ENCODE data around the gene GZF1.

Gene GZF1

GRCh38 chr20:23403751-23404150, 41.8 kb downstream of the GZF1 start:
- Histone ChIP-seq H3K9ac (ENCODE audit: low read depth in 1 of 2, low read length in 2 of 2) (no peak overlapping the region), H3K9me3 (ENCODE audit: control insufficient read depth in 1 of 2, low read length in 2 of 2) (no peaks in the 10 kb centered on the region), H3K27me3 (ENCODE audit: control insufficient read depth in 1 of 2, insufficient read depth in 2 of 2, low read length in 2 of 2) (no peaks in the 10 kb centered on the region), H3K4me1 (ENCODE audit: control insufficient read depth in 1 of 2, insufficient read depth in 2 of 2, low read length in 2 of 2) (no peaks in the 10 kb centered on the region), H3K4me3 (ENCODE audit: low read depth in 1 of 2, low read length in 2 of 2) (no peak overlapping the region), H3K27ac (ENCODE audit: low read depth, low read length) (no peak overlapping the region), H3K36me3 (ENCODE audit: control insufficient read depth in 1 of 2, insufficient read depth in 2 of 2, low read length in 2 of 2) (peaks cover 0 to 9% of the 10 kb centered on the region in 2 donors)

GRCh38 chr20:23404196-23404595, 42.2 kb downstream of the GZF1 start:
- Histone ChIP-seq H3K9ac (ENCODE audit: low read depth in 1 of 2, low read length in 2 of 2) (no peak overlapping the region), H3K27ac (ENCODE audit: low read depth, low read length) (no peak overlapping the region), H3K4me3 (ENCODE audit: low read depth in 1 of 2, low read length in 2 of 2) (no peak overlapping the region), H3K9me3 (ENCODE audit: control insufficient read depth in 1 of 2, low read length in 2 of 2) (no peaks in the 10 kb centered on the region), H3K36me3 (ENCODE audit: control insufficient read depth in 1 of 2, insufficient read depth in 2 of 2, low read length in 2 of 2) (peaks cover 0 to 9% of the 10 kb centered on the region in 2 donors), H3K4me1 (ENCODE audit: control insufficient read depth in 1 of 2, insufficient read depth in 2 of 2, low read length in 2 of 2) (no peaks in the 10 kb centered on the region), H3K27me3 (ENCODE audit: control insufficient read depth in 1 of 2, insufficient read depth in 2 of 2, low read length in 2 of 2) (no peaks in the 10 kb centered on the region)

GRCh38 chr20:23406880-23407279, 44.9 kb downstream of the GZF1 start:
- Histone ChIP-seq H3K36me3 (ENCODE audit: control insufficient read depth in 1 of 2, insufficient read depth in 2 of 2, low read length in 2 of 2) (peaks cover 0 to 9% of the 10 kb centered on the region in 2 donors), H3K9me3 (ENCODE audit: control insufficient read depth in 1 of 2, low read length in 2 of 2) (no peaks in the 10 kb centered on the region), H3K4me3 (ENCODE audit: low read depth in 1 of 2, low read length in 2 of 2) (no peak overlapping the region), H3K27ac (ENCODE audit: low read depth, low read length) (no peak overlapping the region), H3K4me1 (ENCODE audit: control insufficient read depth in 1 of 2, insufficient read depth in 2 of 2, low read length in 2 of 2) (no peaks in the 10 kb centered on the region), H3K9ac (ENCODE audit: low read depth in 1 of 2, low read length in 2 of 2) (no peak overlapping the region), H3K27me3 (ENCODE audit: control insufficient read depth in 1 of 2, insufficient read depth in 2 of 2, low read length in 2 of 2) (no peaks in the 10 kb centered on the region)

GRCh38 chr20:23407781-23408464, 45.9 kb downstream of the GZF1 start:
- Histone ChIP-seq H3K36me3 (ENCODE audit: control insufficient read depth in 1 of 2, insufficient read depth in 2 of 2, low read length in 2 of 2) (no peaks in the 10 kb centered on the region), H3K9ac (ENCODE audit: low read depth in 1 of 2, low read length in 2 of 2) (no peak overlapping the region), H3K9me3 (ENCODE audit: control insufficient read depth in 1 of 2, low read length in 2 of 2) (no peaks in the 10 kb centered on the region), H3K4me1 (ENCODE audit: control insufficient read depth in 1 of 2, insufficient read depth in 2 of 2, low read length in 2 of 2) (no peaks in the 10 kb centered on the region), H3K4me3 (ENCODE audit: low read depth in 1 of 2, low read length in 2 of 2) (no peak overlapping the region), H3K27me3 (ENCODE audit: control insufficient read depth in 1 of 2, insufficient read depth in 2 of 2, low read length in 2 of 2) (no peaks in the 10 kb centered on the region), H3K27ac (ENCODE audit: low read depth, low read length) (no peak overlapping the region)

- Histone ChIP-seq H3K4me3 (ENCODE audit: low read depth in 1 of 2, low read length in 2 of 2) (no peak overlapping the region), H3K9me3 (ENCODE audit: control insufficient read depth in 1 of 2, low read length in 2 of 2) (no peaks in the 10 kb centered on the region), H3K4me1 (ENCODE audit: control insufficient read depth in 1 of 2, insufficient read depth in 2 of 2, low read length in 2 of 2) (no peaks in the 10 kb centered on the region), H3K9ac (ENCODE audit: low read depth in 1 of 2, low read length in 2 of 2) (no peak overlapping the region), H3K36me3 (ENCODE audit: control insufficient read depth in 1 of 2, insufficient read depth in 2 of 2, low read length in 2 of 2) (no peaks in the 10 kb centered on the region), H3K27ac (ENCODE audit: low read depth, low read length) (no peak overlapping the region), H3K27me3 (ENCODE audit: control insufficient read depth in 1 of 2, insufficient read depth in 2 of 2, low read length in 2 of 2) (no peaks in the 10 kb centered on the region)
Measured at GRCh38 chr20:23408957-23409356, 47.0 kb downstream of the GZF1 start.

- Histone ChIP-seq H3K4me3 (ENCODE audit: low read depth in 1 of 2, low read length in 2 of 2) (no peak overlapping the region), H3K27ac (ENCODE audit: low read depth, low read length) (no peak overlapping the region), H3K27me3 (ENCODE audit: control insufficient read depth in 1 of 2, insufficient read depth in 2 of 2, low read length in 2 of 2) (no peaks in the 10 kb centered on the region), H3K4me1 (ENCODE audit: control insufficient read depth in 1 of 2, insufficient read depth in 2 of 2, low read length in 2 of 2) (no peaks in the 10 kb centered on the region), H3K36me3 (ENCODE audit: control insufficient read depth in 1 of 2, insufficient read depth in 2 of 2, low read length in 2 of 2) (no peaks in the 10 kb centered on the region), H3K9ac (ENCODE audit: low read depth in 1 of 2, low read length in 2 of 2) (no peak overlapping the region), H3K9me3 (ENCODE audit: control insufficient read depth in 1 of 2, low read length in 2 of 2) (no peaks in the 10 kb centered on the region)
Measured at GRCh38 chr20:23409800-23410199, 47.8 kb downstream of the GZF1 start.

- no peaks in the 10 kb centered on the region for H3K27me3 ChIP-seq (ENCODE audit: control insufficient read depth in 1 of 2, insufficient read depth in 2 of 2, low read length in 2 of 2)
- H3K36me3 ChIP-seq (ENCODE audit: control insufficient read depth in 1 of 2, insufficient read depth in 2 of 2, low read length in 2 of 2), result no peaks in the 10 kb centered on the region
- H3K9ac ChIP-seq (ENCODE audit: low read depth in 1 of 2, low read length in 2 of 2), result no peak overlapping the region
- no peaks in the 10 kb centered on the region for H3K9me3 ChIP-seq (ENCODE audit: control insufficient read depth in 1 of 2, low read length in 2 of 2)
- H3K4me3 ChIP-seq (ENCODE audit: low read depth in 1 of 2, low read length in 2 of 2), result no peak overlapping the region
- no peak overlapping the region for H3K27ac ChIP-seq (ENCODE audit: low read depth, low read length)
- H3K4me1 ChIP-seq (ENCODE audit: control insufficient read depth in 1 of 2, insufficient read depth in 2 of 2, low read length in 2 of 2), result no peaks in the 10 kb centered on the region
Measured at GRCh38 chr20:23410916-23411695, 49.1 kb downstream of the GZF1 start.

GRCh38 chr20:23412026-23412425, 50.0 kb downstream of the GZF1 start:
- Histone ChIP-seq H3K27me3 (ENCODE audit: control insufficient read depth in 1 of 2, insufficient read depth in 2 of 2, low read length in 2 of 2) (no peaks in the 10 kb centered on the region), H3K4me3 (ENCODE audit: low read depth in 1 of 2, low read length in 2 of 2) (no peak overlapping the region), H3K4me1 (ENCODE audit: control insufficient read depth in 1 of 2, insufficient read depth in 2 of 2, low read length in 2 of 2) (no peaks in the 10 kb centered on the region), H3K9me3 (ENCODE audit: control insufficient read depth in 1 of 2, low read length in 2 of 2) (no peaks in the 10 kb centered on the region), H3K36me3 (ENCODE audit: control insufficient read depth in 1 of 2, insufficient read depth in 2 of 2, low read length in 2 of 2) (no peaks in the 10 kb centered on the region), H3K27ac (ENCODE audit: low read depth, low read length) (no peak overlapping the region), H3K9ac (ENCODE audit: low read depth in 1 of 2, low read length in 2 of 2) (no peak overlapping the region)

GRCh38 chr20:23413862-23414422, 52.0 kb downstream of the GZF1 start:
- Histone ChIP-seq H3K9me3 (ENCODE audit: control insufficient read depth in 1 of 2, low read length in 2 of 2) (no peaks in the 10 kb centered on the region), H3K27ac (ENCODE audit: low read depth, low read length) (no peak overlapping the region), H3K9ac (ENCODE audit: low read depth in 1 of 2, low read length in 2 of 2) (no peak overlapping the region), H3K36me3 (ENCODE audit: control insufficient read depth in 1 of 2, insufficient read depth in 2 of 2, low read length in 2 of 2) (no peaks in the 10 kb centered on the region), H3K27me3 (ENCODE audit: control insufficient read depth in 1 of 2, insufficient read depth in 2 of 2, low read length in 2 of 2) (no peaks in the 10 kb centered on the region), H3K4me1 (ENCODE audit: control insufficient read depth in 1 of 2, insufficient read depth in 2 of 2, low read length in 2 of 2) (peaks cover 0 to 3% of the 10 kb centered on the region in 2 donors), H3K4me3 (ENCODE audit: low read depth in 1 of 2, low read length in 2 of 2) (no peak overlapping the region)

- peaks cover 3 to 5% of the 10 kb centered on the region in 2 donors for H3K4me1 ChIP-seq (ENCODE audit: control insufficient read depth in 1 of 2, insufficient read depth in 2 of 2, low read length in 2 of 2)
- H3K9ac ChIP-seq (ENCODE audit: low read depth in 1 of 2, low read length in 2 of 2), result no peak overlapping the region
- no peak overlapping the region for H3K27ac ChIP-seq (ENCODE audit: low read depth, low read length)
Measured at GRCh38 chr20:23414526-23415188, 52.7 kb downstream of the GZF1 start.

More at GRCh38 chr20:23414526-23415188, 52.7 kb downstream of the GZF1 start:
- Histone ChIP-seq H3K27me3 (ENCODE audit: control insufficient read depth in 1 of 2, insufficient read depth in 2 of 2, low read length in 2 of 2) (no peaks in the 10 kb centered on the region), H3K36me3 (ENCODE audit: control insufficient read depth in 1 of 2, insufficient read depth in 2 of 2, low read length in 2 of 2) (no peaks in the 10 kb centered on the region), H3K9me3 (ENCODE audit: control insufficient read depth in 1 of 2, low read length in 2 of 2) (no peaks in the 10 kb centered on the region), H3K4me3 (ENCODE audit: low read depth in 1 of 2, low read length in 2 of 2) (no peak overlapping the region)
